Activated CD4-positive, alpha-beta T cell treated with anti-CD3 and anti-CD28 coated beads, Interleukin-2, amount 50 U/mL, for 16 hours (primary cell): ENCODE data around the gene GLB1L2.

Source experiments
- DNase-seq: peaks from one replicate; pipeline ENCODE4 v3.0.0-alpha.2; 2020

The GLB1L2 gene

GRCh38 chr11:134389464-134390180, 57.8 kb downstream of the GLB1L2 start:
- no peak for DNase-seq

GRCh38 chr11:134390706-134391569, 59.1 kb downstream of the GLB1L2 start:
- no peak for DNase-seq

GRCh38 chr11:134391656-134392055, 59.9 kb downstream of the GLB1L2 start:
- no peak for DNase-seq

- no peak for DNase-seq
Observed at GRCh38 chr11:134392953-134393615, 61.3 kb downstream of the GLB1L2 start.

GRCh38 chr11:134393638-134394037, 61.9 kb downstream of the GLB1L2 start:
- no peak for DNase-seq

- DNase-seq, result no peak
Observed at GRCh38 chr11:134394311-134394710, 62.5 kb downstream of the GLB1L2 start.

- DNase-seq, result no peak
Observed at GRCh38 chr11:134395002-134395401, 63.2 kb downstream of the GLB1L2 start.

- DNase-seq, result no peak
Observed at GRCh38 chr11:134397304-134398078, 65.7 kb downstream of the GLB1L2 start.

GRCh38 chr11:134398079-134398444, 66.3 kb downstream of the GLB1L2 start:
- no peak for DNase-seq

GRCh38 chr11:134398644-134399292, 67.0 kb downstream of the GLB1L2 start:
- no peak for DNase-seq

- DNase-seq, result no peak
Observed at GRCh38 chr11:134399293-134399654, 67.5 kb downstream of the GLB1L2 start.

GRCh38 chr11:134399996-134400395, 68.2 kb downstream of the GLB1L2 start:
- DNase-seq, result no peak

- no peak for DNase-seq
Observed at GRCh38 chr11:134401825-134402809, 70.3 kb downstream of the GLB1L2 start.

GRCh38 chr11:134402910-134403309, 71.1 kb downstream of the GLB1L2 start:
- no peak for DNase-seq

GRCh38 chr11:134404575-134405341, 73.0 kb downstream of the GLB1L2 start:
- no peak for DNase-seq

GRCh38 chr11:134405436-134405835, 73.6 kb downstream of the GLB1L2 start:
- no peak for DNase-seq

- no peak for DNase-seq
Observed at GRCh38 chr11:134405841-134406240, 74.1 kb downstream of the GLB1L2 start.

GRCh38 chr11:134406264-134407185, 74.7 kb downstream of the GLB1L2 start:
- peak; percentile 9 for DNase-seq

GRCh38 chr11:134407321-134407828, 75.6 kb downstream of the GLB1L2 start:
- DNase-seq, result no peak
